Lower lobe of right lung (tissue), 2 donors: ENCODE results near the gene ATP6V1G2. TPM values are rescaled to one million over a fixed set of nuclear protein-coding genes. Genes with fewer than 3 reads are reported as not detected.

Experiments used
- ATAC-seq, 2 donors: fragments of 200-7000 bp; cut with Tn5 transposase; one replicate each; pipeline ENCODE4 v1.9.1; 2020 to 2022; ENCODE audit warnings: mild to moderate bottlenecking in 2 of 2, moderate library complexity in 2 of 2
- DNase-seq: peaks from one replicate; pipeline ENCODE4 v3.0.0-alpha.2; 2020
- H3K27ac ChIP-seq: fragments of 200-600 bp; one replicate; pipeline ENCODE4 v1.8.0; 2022
- H3K27me3 ChIP-seq: fragments of 200-600 bp; one replicate; pipeline ENCODE4 v1.8.0; 2022; ENCODE audit warnings: low read depth
- H3K36me3 ChIP-seq: fragments of 200-600 bp; one replicate; pipeline ENCODE4 v1.8.0; 2022; ENCODE audit warnings: mild to moderate bottlenecking
- H3K4me1 ChIP-seq: fragments of 200-600 bp; one replicate; pipeline ENCODE4 v1.8.0; 2022
- H3K4me3 ChIP-seq: fragments of 200-600 bp; one replicate; pipeline ENCODE4 v1.8.0; 2022; ENCODE audit warnings: mild to moderate bottlenecking
- H3K9me3 ChIP-seq: fragments of 200-600 bp; one replicate; pipeline ENCODE4 v1.8.0; 2022
- intact Hi-C: fragments of 100-400 bp; cut with DNase I; formaldehyde crosslinking; loops from one replicate; pipeline ENCODE4 v1.11.0; 2022
- total RNA-seq: library from RNA; stranded (reverse); fragmentation: NEBNext Ultra II Directional; extraction: Animal tissue kit (Norgen Biotek cat#: 25700); gene quantifications from one replicate; pipeline ENCODE4 v1.2.1, GENCODE V29; 2021
- TF ChIP-seq, protein P1 (sequence below): fragments of 200-600 bp; IDR thresholded peaks from one replicate; pipeline ENCODE4 v1.8.0; 2022; ENCODE audit warnings: antibody characterized with exemption, mild to moderate bottlenecking
- donor health status: DM: no; HTN: yes; CAD: no; lungs with severe emphysema.

Gene ATP6V1G2
- total RNA-seq, 1 donor from 2014 or later, result 1.6 TPM

DNA sequence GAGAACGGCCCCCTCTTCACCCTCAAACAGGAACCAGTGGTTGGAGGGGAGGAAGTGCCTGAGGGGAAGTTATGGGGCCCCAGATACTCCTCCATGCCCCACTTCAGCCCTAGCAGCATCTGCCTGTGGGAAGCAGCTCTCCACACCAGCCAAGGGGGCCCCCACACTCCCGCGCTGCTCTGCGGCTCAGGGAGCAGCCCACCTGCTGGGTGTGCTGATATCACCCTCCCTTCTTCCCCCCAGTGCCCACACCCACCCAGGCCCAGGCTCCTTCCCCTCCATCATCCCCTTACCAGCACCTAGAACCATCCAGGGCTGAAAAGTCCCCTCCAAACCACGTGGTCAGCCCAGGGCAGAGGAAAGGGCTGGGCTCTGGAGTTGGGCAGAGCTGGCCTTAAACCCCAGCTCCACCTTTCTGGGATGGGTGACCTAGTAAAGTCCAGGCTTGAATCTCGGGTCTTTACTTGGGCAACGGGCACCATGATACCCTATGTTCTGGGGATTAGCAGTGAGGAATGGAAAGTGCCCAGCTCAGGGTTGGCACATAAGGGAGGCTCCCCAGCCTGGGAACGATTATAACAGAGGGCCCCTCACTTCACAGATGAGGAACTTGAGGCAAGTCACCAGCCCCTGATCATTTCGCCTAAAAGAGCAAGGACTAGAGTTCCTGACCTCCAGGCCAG, 40.3 kb upstream of the ATP6V1G2 start:
- TF ChIP-seq, protein P1, sequence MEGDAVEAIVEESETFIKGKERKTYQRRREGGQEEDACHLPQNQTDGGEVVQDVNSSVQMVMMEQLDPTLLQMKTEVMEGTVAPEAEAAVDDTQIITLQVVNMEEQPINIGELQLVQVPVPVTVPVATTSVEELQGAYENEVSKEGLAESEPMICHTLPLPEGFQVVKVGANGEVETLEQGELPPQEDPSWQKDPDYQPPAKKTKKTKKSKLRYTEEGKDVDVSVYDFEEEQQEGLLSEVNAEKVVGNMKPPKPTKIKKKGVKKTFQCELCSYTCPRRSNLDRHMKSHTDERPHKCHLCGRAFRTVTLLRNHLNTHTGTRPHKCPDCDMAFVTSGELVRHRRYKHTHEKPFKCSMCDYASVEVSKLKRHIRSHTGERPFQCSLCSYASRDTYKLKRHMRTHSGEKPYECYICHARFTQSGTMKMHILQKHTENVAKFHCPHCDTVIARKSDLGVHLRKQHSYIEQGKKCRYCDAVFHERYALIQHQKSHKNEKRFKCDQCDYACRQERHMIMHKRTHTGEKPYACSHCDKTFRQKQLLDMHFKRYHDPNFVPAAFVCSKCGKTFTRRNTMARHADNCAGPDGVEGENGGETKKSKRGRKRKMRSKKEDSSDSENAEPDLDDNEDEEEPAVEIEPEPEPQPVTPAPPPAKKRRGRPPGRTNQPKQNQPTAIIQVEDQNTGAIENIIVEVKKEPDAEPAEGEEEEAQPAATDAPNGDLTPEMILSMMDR, result no peak
- Histone ChIP-seq H3K36me3 (no peaks in the 10 kb centered on the region), H3K4me3 (peak overlapping the region; percentile 44), H3K4me1 (peaks cover 37% of the 10 kb centered on the region), H3K9me3 (no peaks in the 10 kb centered on the region), H3K27me3 (no peaks in the 10 kb centered on the region), H3K27ac (peak overlapping the region; percentile 64)
- ATAC-seq, result peak; percentile 77 to 82
- intact Hi-C loops, result no loop called here
- no peak for DNase-seq

GRCh38 chr6:31586008-31586407, 39.6 kb upstream of the ATP6V1G2 start, which contains the start of gene LST1:
Gene LST1 (plus strand): TSS chr6:31586277. CDS start chr6:31587300, 1,023 bp downstream.
- Histone ChIP-seq H3K4me3 (peak within 1 kb of the TSS; percentile 44), H3K9me3 (no peaks in the 10 kb centered on the region), H3K27me3 (no peaks in the 10 kb centered on the region), H3K4me1 (peaks cover 40% of the 10 kb centered on the region), H3K36me3 (no peaks in the 10 kb centered on the region), H3K27ac (peak within 1 kb of the TSS; percentile 64)
- TF ChIP-seq, protein P1, result no peak
- no peak for DNase-seq
- ATAC-seq, result peak; percentile 50 to 66
- intact Hi-C loops, result no loop called here

DNA sequence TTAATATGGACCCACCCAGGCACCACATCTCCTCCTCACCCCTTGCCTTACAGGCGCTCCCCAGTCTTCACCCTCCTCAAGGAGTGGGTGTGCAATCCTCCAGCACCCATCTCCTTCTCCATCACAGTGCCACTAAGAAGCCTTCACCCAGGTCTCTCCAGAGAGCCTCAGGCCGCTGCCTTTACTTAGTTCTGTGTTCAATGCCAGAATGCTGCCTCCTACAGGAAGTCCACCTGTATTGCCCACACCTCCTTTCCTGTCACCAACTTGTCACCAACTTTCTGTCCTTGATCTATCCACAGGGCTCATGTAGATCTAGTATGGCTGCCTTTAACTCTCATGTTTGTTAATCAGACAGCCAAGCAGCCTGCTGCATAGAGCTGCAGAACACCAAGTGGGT, 39.1 kb upstream of the ATP6V1G2 start:
- ATAC-seq, result no peak

GRCh38 chr6:31582230-31582643, 35.8 kb upstream of the ATP6V1G2 start, which contains the start of gene LTB:
Gene LTB (minus strand): TSS chr6:31582424. CDS start chr6:31582417, 7 bp downstream.
- no peak for ATAC-seq
- DNase-seq, result no peak
- intact Hi-C loops, result no loop called here
- Histone ChIP-seq H3K36me3 (no peaks in the 10 kb centered on the region), H3K9me3 (no peaks in the 10 kb centered on the region), H3K4me1 (peaks cover 53% of the 10 kb centered on the region), H3K4me3 (peak within 1 kb of the TSS; percentile 79), H3K27ac (peak within 1 kb of the TSS; percentile 84), H3K27me3 (no peaks in the 10 kb centered on the region)
- TF ChIP-seq, protein P1, result no peak

More for the DNA sequence above, 39.1 kb upstream of the ATP6V1G2 start:
- TF ChIP-seq, protein P1, result peak; percentile 22
- H3K27me3 ChIP-seq, result no peaks in the 10 kb centered on the region
- no peak overlapping the region for H3K4me3 ChIP-seq
- no peaks in the 10 kb centered on the region for H3K36me3 ChIP-seq
- H3K27ac ChIP-seq, result peak overlapping the region; percentile 64
- DNase-seq, result no peak
- peaks cover 42% of the 10 kb centered on the region for H3K4me1 ChIP-seq
- intact Hi-C loops, result no loop called here
- H3K9me3 ChIP-seq, result no peaks in the 10 kb centered on the region

- Histone ChIP-seq H3K4me1 (peaks cover 57% of the 10 kb centered on the region), H3K4me3 (peak overlapping the region; percentile 79), H3K36me3 (no peaks in the 10 kb centered on the region), H3K27me3 (no peaks in the 10 kb centered on the region), H3K9me3 (no peaks in the 10 kb centered on the region), H3K27ac (peak overlapping the region; percentile 84)
- peak; percentile 5 to 13 for ATAC-seq
- intact Hi-C loops, result no loop called here
- TF ChIP-seq, protein P1, result no peak
- no peak for DNase-seq
These were observed 35.2 kb upstream of the ATP6V1G2 start for GRCh38 chr6:31581434-31582229.
